LNCaP clone FGC (cell line): Measurements from ENCODE around the gene MTX1.
A peak's percentile ranks its signal among the peaks of the same experiment; 100 is the strongest.

Experiments
- DNase-seq: peaks from one replicate; pipeline ENCODE4 v3.0.0-alpha.2; 2011; ENCODE audit warnings: low read depth
- H3K4me3 ChIP-seq: 2 replicates; pipeline ENCODE4 v1.5.1; 2011; ENCODE audit warnings: mild to moderate bottlenecking, low read depth, low read length, control low read depth
- CTCF ChIP-seq: IDR thresholded peaks from 2 replicates; pipeline ENCODE4 v1.5.1; 2012; ENCODE audit warnings: mild to moderate bottlenecking; ENCODE audit not compliant: control insufficient read depth, insufficient read depth; ENCODE audit errors: extremely low read depth

Gene MTX1

GRCh38 chr1:155176544-155177071, 31.9 kb upstream of the MTX1 start:
- H3K4me3 ChIP-seq: peak overlapping the region; percentile 33
- TF ChIP-seq CTCF: peak; percentile 92
- DNase-seq: peak; percentile 69

DNA sequence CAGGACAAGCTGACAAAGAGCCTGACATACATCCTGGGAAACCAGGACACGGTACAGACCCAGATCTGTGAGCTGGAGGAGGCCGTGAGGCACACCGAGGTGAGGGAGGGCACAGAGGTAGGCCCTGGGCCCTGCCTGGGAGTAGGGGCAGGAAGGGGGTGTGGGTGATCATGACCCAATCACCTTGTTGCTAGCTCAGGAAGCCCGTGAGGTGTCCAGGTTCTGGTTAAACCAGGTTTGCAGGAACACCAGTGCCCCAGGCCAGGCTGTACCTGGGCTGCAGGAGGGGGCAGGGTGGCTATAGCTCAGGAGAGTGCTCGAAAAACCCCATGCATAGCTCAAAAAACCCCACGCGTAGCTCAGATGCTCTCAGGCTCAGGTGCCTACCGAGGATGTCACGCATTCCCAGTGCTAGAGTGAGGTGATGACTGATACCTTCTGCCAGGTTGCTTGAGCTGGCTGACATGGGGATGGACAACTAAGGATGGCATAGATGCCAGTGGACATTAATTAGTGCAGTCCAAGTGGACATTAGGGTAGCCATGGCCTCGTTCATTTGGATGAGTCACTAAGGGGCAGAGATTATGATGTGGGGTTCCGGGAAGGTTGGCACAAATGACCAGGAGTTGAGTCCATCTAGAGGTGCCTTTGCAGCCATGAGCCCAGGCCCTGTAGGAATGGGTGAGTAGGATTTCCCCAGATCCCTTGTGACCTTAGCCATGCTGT, 31.1 kb upstream of the MTX1 start:
- peak overlapping the region; percentile 33 for H3K4me3 ChIP-seq
- DNase-seq: peak; percentile 91
- no peak for TF ChIP-seq CTCF

- no peak for TF ChIP-seq CTCF
- H3K4me3 ChIP-seq: peak overlapping the region; percentile 33; the same call in 1 of the 2 replicates
- no peak for DNase-seq
These were observed 30.6 kb upstream of the MTX1 start for GRCh38 chr1:155177918-155178281.

GRCh38 chr1:155178441-155179111, 29.9 kb upstream of the MTX1 start:
- H3K4me3 ChIP-seq: no peak overlapping the region
- no peak for DNase-seq
- no peak for TF ChIP-seq CTCF

DNA sequence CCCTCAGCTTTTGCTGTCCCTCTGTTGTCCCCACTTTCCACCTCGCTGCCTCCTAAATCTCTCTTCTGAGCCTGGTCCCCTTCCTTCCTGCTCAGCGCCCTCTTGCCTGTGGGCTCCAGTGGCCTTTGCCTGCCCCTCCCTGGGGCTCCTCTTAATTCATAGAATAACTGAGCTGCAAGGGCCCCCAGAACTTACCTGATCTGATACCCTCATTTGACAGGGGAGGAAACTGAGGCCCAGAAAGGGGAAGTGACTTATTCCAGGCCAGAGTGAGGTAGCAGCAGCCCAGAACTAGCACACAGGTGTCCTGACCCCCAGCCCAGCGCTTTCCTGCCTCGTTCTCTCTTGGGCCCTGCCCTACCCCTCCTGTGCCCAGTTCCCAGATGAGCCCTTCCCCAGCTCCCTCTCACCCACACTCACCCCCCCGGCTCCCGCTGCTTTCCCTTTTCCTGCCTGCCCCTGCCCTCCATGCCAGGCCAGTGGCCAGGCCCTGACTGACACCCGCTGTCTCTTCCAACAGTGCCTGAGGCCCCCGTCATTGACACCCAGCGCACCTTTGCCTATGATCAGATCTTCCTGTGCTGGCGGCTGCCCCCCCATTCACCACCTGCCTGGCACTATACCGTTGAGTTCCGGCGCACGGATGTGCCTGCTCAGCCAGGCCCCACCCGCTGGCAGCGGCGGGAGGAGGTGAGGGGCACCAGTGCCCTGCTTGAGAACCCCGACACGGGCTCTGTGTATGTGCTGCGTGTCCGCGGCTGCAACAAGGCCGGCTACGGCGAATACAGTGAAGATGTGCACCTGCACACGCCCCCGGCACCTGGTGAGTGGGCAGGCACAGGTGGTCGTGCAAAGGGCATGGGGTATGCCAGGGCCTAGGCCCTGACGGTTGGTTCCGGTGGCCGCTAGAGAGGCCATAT, 29.1 kb upstream of the MTX1 start:
- no peak for TF ChIP-seq CTCF
- DNase-seq: no peak
- no peak overlapping the region for H3K4me3 ChIP-seq

DNA sequence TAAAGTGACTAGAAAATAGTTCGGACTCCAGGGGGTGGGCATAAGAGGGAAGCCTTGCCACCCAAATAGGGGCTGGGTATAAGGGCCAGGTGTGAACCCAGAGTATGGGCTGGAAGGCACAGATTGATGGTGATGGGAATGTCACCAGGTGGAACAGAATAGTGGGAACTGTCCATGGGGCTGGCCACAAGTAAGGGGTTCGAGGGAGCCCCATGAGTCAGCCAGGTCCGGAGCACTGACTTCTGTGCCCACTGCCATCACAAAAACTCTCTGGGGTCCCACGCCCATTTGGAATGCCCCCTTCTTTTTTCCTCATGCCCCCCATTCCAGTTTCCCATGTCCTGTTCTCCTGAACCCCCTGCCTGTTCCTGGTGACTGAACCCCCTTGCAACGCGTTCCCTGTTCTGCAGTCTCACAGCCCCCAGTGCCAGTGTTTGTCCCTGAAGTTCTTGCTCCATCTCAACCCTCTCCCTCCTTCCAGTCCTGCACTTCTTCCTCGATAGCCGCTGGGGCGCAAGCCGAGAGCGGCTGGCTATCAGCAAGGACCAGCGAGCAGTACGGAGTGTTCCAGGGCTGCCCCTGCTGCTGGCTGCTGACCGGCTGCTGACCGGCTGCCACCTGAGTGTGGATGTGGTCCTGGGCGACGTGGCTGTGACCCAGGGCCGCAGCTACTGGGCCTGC, 27.0 kb upstream of the MTX1 start:
- no peak for TF ChIP-seq CTCF
- H3K4me3 ChIP-seq: no peak overlapping the region
- no peak for DNase-seq
